ENCODE results near the gene ZNF655.

DNA sequence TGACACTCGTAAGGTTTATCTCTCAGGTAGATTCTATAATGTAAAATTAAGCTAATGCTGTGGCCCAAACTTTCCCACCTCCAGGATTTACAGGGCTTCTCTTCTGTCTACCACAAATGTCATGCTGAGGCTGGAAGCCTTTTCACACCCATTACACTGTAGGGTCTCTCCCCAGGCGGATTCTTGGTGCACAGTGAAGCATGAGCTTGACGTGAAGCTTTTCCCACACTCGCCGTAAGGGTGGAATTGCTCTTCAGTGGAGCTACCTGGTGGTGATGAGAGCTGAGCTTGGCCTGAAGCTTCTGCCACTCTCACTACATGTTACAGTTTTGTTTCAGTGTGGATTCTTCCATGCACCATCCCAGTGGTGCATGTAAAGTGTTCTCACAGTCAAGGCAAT, 17.9 kb upstream of the ZNF655 start:
- TF ChIP-seq RAD21 (IDR thresholded peaks at IDR 0.05; ENCODE audit: low read depth) (no peak), TAF1 (IDR thresholded peaks at IDR 0.05; ENCODE audit: low read depth) (no peak), ZBTB7A (IDR thresholded peaks at IDR 0.05; ENCODE audit: low read depth) (no peak)
- TF ChIP-seq, protein P1, sequence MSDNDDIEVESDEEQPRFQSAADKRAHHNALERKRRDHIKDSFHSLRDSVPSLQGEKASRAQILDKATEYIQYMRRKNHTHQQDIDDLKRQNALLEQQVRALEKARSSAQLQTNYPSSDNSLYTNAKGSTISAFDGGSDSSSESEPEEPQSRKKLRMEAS (IDR thresholded peaks at IDR 0.05) = no peak
